HepG2 (cell line): Measurements from ENCODE around the gene CRIP1. TPM values are rescaled to one million over a fixed set of nuclear protein-coding genes. Genes with fewer than 3 reads are reported as not detected.

ENCODE experiments used
- KDM6A ChIP-seq: IDR thresholded peaks from 2 replicates; pipeline ENCODE4 v1.6.1; 2016; ENCODE audit warnings: low read depth
- PAX8 ChIP-seq: sonication (generic); formaldehyde crosslinking; IDR thresholded peaks from 2 replicates; pipeline ENCODE4 v1.8.0; 2022; ENCODE audit warnings: mild to moderate bottlenecking, missing genetic modification reagents, borderline replicate concordance
- PTBP1 ChIP-seq: fragments of 200-400 bp; formaldehyde crosslinking; IDR thresholded peaks from 2 replicates; pipeline ENCODE4 v1.6.1; 2018; ENCODE audit warnings: low read length, low read depth; ENCODE audit not compliant: poor library complexity, severe bottlenecking
- SMAD3 ChIP-seq: sonication (generic); formaldehyde crosslinking; IDR thresholded peaks from 2 replicates; pipeline ENCODE4 v1.4.0; 2020; ENCODE audit warnings: missing genetic modification reagents
- TEAD3 ChIP-seq: optimal IDR thresholded peaks from 2 replicates; pipeline ENCODE3; 2016; ENCODE audit warnings: borderline replicate concordance
- ZNF317 ChIP-seq: sonication (generic); formaldehyde crosslinking; IDR thresholded peaks from 2 replicates; pipeline ENCODE4 v1.5.0; 2020; ENCODE audit warnings: mild to moderate bottlenecking, missing genetic modification reagents
- ZNF563 ChIP-seq: sonication (generic); formaldehyde crosslinking; IDR thresholded peaks from 2 replicates; pipeline ENCODE4 v1.8.0; 2022; ENCODE audit warnings: mild to moderate bottlenecking, moderate library complexity, missing genetic modification reagents
- ZNF570 ChIP-seq: sonication (generic); formaldehyde crosslinking; IDR thresholded peaks from 2 replicates; pipeline ENCODE4 v1.4.0; 2020; ENCODE audit warnings: mild to moderate bottlenecking, missing genetic modification reagents, borderline replicate concordance
- ZNF614 ChIP-seq: IDR thresholded peaks from 2 replicates; pipeline ENCODE4 v1.6.1; 2018; ENCODE audit warnings: missing biosample characterization, missing genetic modification reagents, inconsistent platforms, borderline replicate concordance
- polyA plus RNA-seq, 8 experiments: library from polyadenylated mRNA; depleted of rRNA in 3 of 8; stranded (reverse) in 7 of 8; unstranded in 1 of 8; fragments of >200 nt; fragmentation: Illumina TruSeq in 4 of 8; extraction: Trizol in 4 of 8; gene quantifications; 2 replicates each; pipeline versions ENCODE4 v1.2.1 to v1.2.3, GENCODE V29; 2011 to 2016; ENCODE audit warnings: low read depth in 4 of 8, missing spikeins in 1 of 8, mixed read lengths in 1 of 8; ENCODE audit not compliant: insufficient read depth in 1 of 8
- total RNA-seq, 5 experiments: library from RNA; depleted of rRNA; stranded (reverse); fragments of >200 nt; fragmentation: Illumina TruSeq; extraction: Trizol; gene quantifications; 2 replicates each; pipeline ENCODE4 v1.2.3, GENCODE V29; 2016; ENCODE audit warnings: low read depth in 1 of 5
- TF ChIP-seq, protein P1 (sequence below): sonication (generic); formaldehyde crosslinking; conservative IDR thresholded peaks from 2 replicates; pipeline ENCODE4 v1.8.1; 2023; ENCODE audit warnings: missing genetic modification reagents
- TF ChIP-seq, protein P2 (sequence below): sonication (generic); formaldehyde crosslinking; IDR thresholded peaks from 2 replicates; pipeline ENCODE4 v1.4.0; 2020; ENCODE audit warnings: mild to moderate bottlenecking, missing genetic modification reagents, borderline replicate concordance
- TF ChIP-seq, protein P3 (sequence below): IDR thresholded peaks from 2 replicates; pipeline ENCODE4 v1.6.1; 2016; ENCODE audit warnings: missing compliant biosample characterization, missing genetic modification reagents, borderline replicate concordance
- TF ChIP-seq, protein P4 (sequence below): sonication (generic); formaldehyde crosslinking; IDR thresholded peaks from 2 replicates; pipeline ENCODE4 v1.9.0; 2022; ENCODE audit warnings: missing genetic modification reagents, mild to moderate bottlenecking, borderline replicate concordance
- TF ChIP-seq, protein P5 (sequence below): sonication (generic); formaldehyde crosslinking; IDR thresholded peaks from 2 replicates; pipeline ENCODE4 v1.4.0; 2020; ENCODE audit warnings: mild to moderate bottlenecking, missing genetic modification reagents
- TF ChIP-seq, protein P6 (sequence below): sonication (generic); formaldehyde crosslinking; IDR thresholded peaks from 2 replicates; pipeline ENCODE4 v1.4.0; 2020; ENCODE audit warnings: missing genetic modification reagents, mild to moderate bottlenecking, borderline replicate concordance

The CRIP1 gene
- total and polyA plus RNA-seq, 2 of the 13 experiments (the other 11 are each of a cell fraction or from before 2014, with no cell fraction given): 53.9 to 59.5 TPM

DNA sequence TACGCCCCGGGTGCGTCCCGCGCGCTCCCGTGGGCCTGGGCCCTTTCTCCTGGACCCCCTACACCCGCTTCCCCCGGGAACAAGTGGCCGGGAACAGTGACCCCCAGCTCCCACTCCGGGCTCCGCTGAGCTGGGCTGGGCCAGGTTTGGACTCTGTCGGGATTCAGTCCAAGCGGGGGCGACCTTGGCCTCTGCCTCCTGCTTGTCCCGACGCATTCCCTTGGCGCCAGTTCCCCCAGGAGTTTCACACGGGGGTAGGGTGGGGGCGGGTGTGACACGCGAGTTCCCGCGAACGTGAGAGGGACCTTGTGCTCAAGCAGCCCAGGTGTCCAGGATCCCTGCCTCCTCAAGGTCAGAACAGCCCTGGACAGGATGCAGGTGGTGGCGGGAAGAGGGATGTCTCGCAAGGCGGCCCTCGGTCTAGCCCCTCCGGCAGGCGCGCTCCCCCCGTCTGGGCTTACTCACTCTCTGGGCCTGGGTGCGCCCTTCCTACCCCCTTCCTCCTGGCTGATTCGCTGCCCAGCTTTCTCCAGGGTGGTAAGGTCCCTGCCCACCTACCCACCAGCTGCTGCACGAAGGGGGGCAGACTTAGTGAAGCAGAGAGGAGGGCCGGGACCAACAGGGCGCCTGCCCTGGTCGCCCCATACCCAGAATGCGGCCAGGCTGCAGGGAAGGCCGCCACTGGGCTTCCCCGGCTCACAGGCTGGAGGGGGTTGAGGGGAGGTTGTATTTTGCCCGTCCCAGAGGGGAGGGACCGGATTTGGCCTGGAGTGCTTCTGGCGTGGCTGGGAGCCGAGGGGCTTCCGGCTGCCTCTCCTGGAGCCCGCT, 11.2 kb upstream of the CRIP1 start (continued):
- TF ChIP-seq TEAD3 (no peak), ZNF563 (CRISPR knock-in tag) (peak; percentile 34; the same call in 1 of the 2 replicates), KDM6A (no peak), ZNF614 (CRISPR knock-in tag) (no peak), ZNF570 (no peak), PTBP1 (no peak), PAX8 (CRISPR knock-in tag) (0 out of 2 replicates have a peak, but pooled peaks have one; percentile 46), SMAD3 (CRISPR knock-in tag) (no peak), ZNF317 (no peak)
- TF ChIP-seq, protein P1, sequence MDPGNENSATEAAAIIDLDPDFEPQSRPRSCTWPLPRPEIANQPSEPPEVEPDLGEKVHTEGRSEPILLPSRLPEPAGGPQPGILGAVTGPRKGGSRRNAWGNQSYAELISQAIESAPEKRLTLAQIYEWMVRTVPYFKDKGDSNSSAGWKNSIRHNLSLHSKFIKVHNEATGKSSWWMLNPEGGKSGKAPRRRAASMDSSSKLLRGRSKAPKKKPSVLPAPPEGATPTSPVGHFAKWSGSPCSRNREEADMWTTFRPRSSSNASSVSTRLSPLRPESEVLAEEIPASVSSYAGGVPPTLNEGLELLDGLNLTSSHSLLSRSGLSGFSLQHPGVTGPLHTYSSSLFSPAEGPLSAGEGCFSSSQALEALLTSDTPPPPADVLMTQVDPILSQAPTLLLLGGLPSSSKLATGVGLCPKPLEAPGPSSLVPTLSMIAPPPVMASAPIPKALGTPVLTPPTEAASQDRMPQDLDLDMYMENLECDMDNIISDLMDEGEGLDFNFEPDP: 0 out of 2 replicates have a peak, but pooled peaks have one; percentile 21
- TF ChIP-seq, protein P2, sequence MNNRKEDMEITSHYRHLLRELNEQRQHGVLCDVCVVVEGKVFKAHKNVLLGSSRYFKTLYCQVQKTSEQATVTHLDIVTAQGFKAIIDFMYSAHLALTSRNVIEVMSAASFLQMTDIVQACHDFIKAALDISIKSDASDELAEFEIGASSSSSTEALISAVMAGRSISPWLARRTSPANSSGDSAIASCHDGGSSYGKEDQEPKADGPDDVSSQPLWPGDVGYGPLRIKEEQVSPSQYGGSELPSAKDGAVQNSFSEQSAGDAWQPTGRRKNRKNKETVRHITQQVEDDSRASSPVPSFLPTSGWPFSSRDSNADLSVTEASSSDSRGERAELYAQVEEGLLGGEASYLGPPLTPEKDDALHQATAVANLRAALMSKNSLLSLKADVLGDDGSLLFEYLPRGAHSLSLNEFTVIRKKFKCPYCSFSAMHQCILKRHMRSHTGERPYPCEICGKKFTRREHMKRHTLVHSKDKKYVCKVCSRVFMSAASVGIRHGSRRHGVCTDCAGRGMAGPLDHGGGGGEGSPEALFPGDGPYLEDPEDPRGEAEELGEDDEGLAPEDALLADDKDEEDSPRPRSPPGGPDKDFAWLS: peak; percentile 72; the same call in 1 of the 2 replicates
- TF ChIP-seq, protein P3, sequence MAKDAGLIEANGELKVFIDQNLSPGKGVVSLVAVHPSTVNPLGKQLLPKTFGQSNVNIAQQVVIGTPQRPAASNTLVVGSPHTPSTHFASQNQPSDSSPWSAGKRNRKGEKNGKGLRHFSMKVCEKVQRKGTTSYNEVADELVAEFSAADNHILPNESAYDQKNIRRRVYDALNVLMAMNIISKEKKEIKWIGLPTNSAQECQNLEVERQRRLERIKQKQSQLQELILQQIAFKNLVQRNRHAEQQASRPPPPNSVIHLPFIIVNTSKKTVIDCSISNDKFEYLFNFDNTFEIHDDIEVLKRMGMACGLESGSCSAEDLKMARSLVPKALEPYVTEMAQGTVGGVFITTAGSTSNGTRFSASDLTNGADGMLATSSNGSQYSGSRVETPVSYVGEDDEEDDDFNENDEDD: peak; percentile 40; the same call in 1 of the 2 replicates
- TF ChIP-seq, protein P4, sequence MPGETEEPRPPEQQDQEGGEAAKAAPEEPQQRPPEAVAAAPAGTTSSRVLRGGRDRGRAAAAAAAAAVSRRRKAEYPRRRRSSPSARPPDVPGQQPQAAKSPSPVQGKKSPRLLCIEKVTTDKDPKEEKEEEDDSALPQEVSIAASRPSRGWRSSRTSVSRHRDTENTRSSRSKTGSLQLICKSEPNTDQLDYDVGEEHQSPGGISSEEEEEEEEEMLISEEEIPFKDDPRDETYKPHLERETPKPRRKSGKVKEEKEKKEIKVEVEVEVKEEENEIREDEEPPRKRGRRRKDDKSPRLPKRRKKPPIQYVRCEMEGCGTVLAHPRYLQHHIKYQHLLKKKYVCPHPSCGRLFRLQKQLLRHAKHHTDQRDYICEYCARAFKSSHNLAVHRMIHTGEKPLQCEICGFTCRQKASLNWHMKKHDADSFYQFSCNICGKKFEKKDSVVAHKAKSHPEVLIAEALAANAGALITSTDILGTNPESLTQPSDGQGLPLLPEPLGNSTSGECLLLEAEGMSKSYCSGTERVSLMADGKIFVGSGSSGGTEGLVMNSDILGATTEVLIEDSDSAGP (CRISPR knock-in tag): peak; percentile 21; the same call in 1 of the 2 replicates
- TF ChIP-seq, protein P5, sequence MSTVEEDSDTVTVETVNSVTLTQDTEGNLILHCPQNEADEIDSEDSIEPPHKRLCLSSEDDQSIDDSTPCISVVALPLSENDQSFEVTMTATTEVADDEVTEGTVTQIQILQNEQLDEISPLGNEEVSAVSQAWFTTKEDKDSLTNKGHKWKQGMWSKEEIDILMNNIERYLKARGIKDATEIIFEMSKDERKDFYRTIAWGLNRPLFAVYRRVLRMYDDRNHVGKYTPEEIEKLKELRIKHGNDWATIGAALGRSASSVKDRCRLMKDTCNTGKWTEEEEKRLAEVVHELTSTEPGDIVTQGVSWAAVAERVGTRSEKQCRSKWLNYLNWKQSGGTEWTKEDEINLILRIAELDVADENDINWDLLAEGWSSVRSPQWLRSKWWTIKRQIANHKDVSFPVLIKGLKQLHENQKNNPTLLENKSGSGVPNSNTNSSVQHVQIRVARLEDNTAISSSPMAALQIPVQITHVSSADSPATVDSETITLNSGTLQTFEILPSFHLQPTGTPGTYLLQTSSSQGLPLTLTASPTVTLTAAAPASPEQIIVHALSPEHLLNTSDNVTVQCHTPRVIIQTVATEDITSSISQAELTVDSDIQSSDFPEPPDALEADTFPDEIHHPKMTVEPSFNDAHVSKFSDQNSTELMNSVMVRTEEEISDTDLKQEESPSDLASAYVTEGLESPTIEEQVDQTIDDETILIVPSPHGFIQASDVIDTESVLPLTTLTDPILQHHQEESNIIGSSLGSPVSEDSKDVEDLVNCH (CRISPR knock-in tag): 0 out of 2 replicates have a peak, but pooled peaks have one; percentile 31
- TF ChIP-seq, protein P6, sequence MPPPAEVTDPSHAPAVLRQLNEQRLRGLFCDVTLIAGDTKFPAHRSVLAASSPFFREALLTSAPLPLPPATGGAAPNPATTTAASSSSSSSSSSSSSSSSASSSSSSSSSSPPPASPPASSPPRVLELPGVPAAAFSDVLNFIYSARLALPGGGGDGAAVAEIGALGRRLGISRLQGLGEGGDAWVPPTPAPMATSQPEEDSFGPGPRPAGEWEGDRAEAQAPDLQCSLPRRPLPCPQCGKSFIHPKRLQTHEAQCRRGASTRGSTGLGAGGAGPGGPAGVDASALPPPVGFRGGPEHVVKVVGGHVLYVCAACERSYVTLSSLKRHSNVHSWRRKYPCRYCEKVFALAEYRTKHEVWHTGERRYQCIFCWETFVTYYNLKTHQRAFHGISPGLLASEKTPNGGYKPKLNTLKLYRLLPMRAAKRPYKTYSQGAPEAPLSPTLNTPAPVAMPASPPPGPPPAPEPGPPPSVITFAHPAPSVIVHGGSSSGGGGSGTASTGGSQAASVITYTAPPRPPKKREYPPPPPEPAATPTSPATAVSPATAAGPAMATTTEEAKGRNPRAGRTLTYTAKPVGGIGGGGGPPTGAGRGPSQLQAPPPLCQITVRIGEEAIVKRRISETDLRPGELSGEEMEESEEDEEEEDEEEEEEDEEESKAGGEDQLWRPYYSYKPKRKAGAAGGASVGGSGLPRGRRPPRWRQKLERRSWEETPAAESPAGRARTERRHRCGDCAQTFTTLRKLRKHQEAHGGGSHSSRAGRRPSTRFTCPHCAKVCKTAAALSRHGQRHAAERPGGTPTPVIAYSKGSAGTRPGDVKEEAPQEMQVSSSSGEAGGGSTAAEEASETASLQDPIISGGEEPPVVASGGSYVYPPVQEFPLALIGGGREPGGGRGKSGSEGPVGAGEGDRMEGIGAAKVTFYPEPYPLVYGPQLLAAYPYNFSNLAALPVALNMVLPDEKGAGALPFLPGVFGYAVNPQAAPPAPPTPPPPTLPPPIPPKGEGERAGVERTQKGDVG (CRISPR knock-in tag): 0 out of 2 replicates have a peak, but pooled peaks have one; percentile 41
